OCI-LY1 (cell line): ENCODE measurements around the gene EYA3.

Experiments
- EZH2 ChIP-seq: fragments of 200-600 bp; sonication (generic), shearing (Covaris generic); IDR thresholded peaks from 2 replicates; pipeline ENCODE4 v1.8.0; 2017; ENCODE audit warnings: borderline replicate concordance, mixed run types, mild to moderate bottlenecking, antibody characterized with exemption, low read length, moderate library complexity, mixed read lengths
- TF ChIP-seq, protein P1 (sequence below): fragments of 200-600 bp; sonication (generic), shearing (Covaris generic); IDR thresholded peaks from 2 replicates; pipeline ENCODE4 v1.5.1; 2017; ENCODE audit warnings: mild to moderate bottlenecking, antibody characterized with exemption, low read length, moderate library complexity, mixed read lengths

DNA sequence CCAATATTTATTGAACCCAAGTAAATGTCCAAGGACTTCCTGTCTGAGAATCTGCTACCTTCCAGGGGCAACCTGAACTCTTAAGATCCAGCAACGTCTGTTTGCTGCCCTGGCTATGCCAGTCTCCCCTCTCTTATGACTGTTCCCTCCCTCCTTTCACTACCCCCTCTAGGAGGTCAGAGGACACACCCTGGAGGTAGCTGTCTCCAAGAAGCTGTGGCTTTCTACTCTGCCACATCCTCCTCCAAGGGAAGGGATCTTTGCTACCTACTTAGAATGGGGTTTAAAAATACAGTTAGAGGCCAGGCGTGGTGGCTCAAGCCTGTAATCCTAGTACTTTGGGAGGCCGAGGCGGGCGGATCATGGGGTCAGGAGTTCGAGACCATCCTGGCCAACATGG is 157.2 kb downstream of the EYA3 start:
- TF ChIP-seq, protein P1, sequence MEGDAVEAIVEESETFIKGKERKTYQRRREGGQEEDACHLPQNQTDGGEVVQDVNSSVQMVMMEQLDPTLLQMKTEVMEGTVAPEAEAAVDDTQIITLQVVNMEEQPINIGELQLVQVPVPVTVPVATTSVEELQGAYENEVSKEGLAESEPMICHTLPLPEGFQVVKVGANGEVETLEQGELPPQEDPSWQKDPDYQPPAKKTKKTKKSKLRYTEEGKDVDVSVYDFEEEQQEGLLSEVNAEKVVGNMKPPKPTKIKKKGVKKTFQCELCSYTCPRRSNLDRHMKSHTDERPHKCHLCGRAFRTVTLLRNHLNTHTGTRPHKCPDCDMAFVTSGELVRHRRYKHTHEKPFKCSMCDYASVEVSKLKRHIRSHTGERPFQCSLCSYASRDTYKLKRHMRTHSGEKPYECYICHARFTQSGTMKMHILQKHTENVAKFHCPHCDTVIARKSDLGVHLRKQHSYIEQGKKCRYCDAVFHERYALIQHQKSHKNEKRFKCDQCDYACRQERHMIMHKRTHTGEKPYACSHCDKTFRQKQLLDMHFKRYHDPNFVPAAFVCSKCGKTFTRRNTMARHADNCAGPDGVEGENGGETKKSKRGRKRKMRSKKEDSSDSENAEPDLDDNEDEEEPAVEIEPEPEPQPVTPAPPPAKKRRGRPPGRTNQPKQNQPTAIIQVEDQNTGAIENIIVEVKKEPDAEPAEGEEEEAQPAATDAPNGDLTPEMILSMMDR, result no peak
- TF ChIP-seq EZH2, result no peak
